Activated CD4-positive, alpha-beta T cell treated with anti-CD3 and anti-CD28 coated beads for 36 hours (primary cell): ENCODE results near the gene NRXN3. TPM values are rescaled to one million over a fixed set of nuclear protein-coding genes. Genes with fewer than 3 reads are reported as not detected.

Experiments
- ATAC-seq: fragments of 200-7000 bp; cut with Tn5 transposase; one replicate; pipeline ENCODE4 v1.10.0; 2021; ENCODE audit warnings: mild to moderate bottlenecking, moderate library complexity
- CTCF ChIA-PET: fragments of 350-600 bp; sonication (Branson Sonifier 250); formaldehyde crosslinking; loops from one replicate; lab custom pipeline; 2021; ENCODE audit warnings: antibody characterized with exemption; lab: Charles Lee
- POLR2A ChIA-PET: fragments of 350-600 bp; sonication (Branson Sonifier 250); formaldehyde crosslinking; loops from one replicate; lab custom pipeline; 2021; ENCODE audit warnings: antibody characterized with exemption, inconsistent platforms; lab: Charles Lee
- DNase-seq: peaks from one replicate; pipeline ENCODE4 v3.0.0-alpha.2; 2020
- H3K27ac Mint-ChIP-seq: one replicate; pipeline ENCODE4 v1.8.0; 2021; ENCODE audit warnings: mixed read lengths
- H3K27me3 Mint-ChIP-seq: one replicate; pipeline ENCODE4 v1.8.0; 2021; ENCODE audit warnings: mixed read lengths
- H3K36me3 Mint-ChIP-seq: one replicate; pipeline ENCODE4 v1.8.0; 2021; ENCODE audit warnings: low read depth, mixed read lengths
- H3K4me1 Mint-ChIP-seq: one replicate; pipeline ENCODE4 v1.8.0; 2021; ENCODE audit warnings: mixed read lengths
- H3K4me3 Mint-ChIP-seq: one replicate; pipeline ENCODE4 v1.8.0; 2021; ENCODE audit warnings: mild to moderate bottlenecking, moderate library complexity, mixed read lengths
- H3K9me3 Mint-ChIP-seq: one replicate; pipeline ENCODE4 v1.8.0; 2021; ENCODE audit warnings: low read depth, mixed read lengths
- intact Hi-C, 2 experiments: fragments of 100-400 bp; cut with DNase I in 1 of 2; cut with micrococcal nuclease in 1 of 2; formaldehyde crosslinking; loops; one replicate each; pipeline versions ENCODE4 v1.14.2 to v1.15.1; 2022 to 2024; cut with DNase I, micrococcal nuclease
- total RNA-seq, 2 experiments: library from RNA; stranded (reverse); gene quantifications; one replicate each; pipeline ENCODE4 v1.2.3, GENCODE V29; 2021

NRXN3 gene
- total RNA-seq, 2 experiments from 2014 or later = not detected

DNA sequence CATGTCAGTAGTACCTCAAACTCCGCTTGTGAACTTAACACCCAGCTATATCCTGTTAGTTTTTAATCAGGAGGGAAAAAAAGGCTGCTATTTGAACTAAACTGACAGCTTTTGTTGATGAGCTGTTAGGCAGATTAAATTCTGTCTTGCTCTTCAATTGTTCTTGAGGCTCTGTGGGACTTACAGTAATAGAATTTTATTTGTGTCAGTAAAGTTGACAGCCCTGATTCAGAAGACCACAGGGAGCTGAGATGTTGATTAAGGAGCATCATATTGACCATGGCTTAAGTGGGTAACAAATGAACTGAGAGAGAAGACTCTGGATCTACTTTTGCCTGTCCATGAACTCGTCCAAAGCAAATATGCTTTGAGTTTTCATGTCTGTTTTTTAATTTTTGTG is 1418.2 kb downstream of the NRXN3 start:
- ChIA-PET POLR2A (no interaction called here), CTCF (no interaction called here)
- DNase-seq (no peak), ATAC-seq (no peak)
- intact Hi-C loops = no loop called here
- H3K4me3 Mint-ChIP-seq = no peak overlapping the region
- H3K4me1 Mint-ChIP-seq = no peaks in the 10 kb centered on the region
- peaks cover 2% of the 10 kb centered on the region for H3K9me3 Mint-ChIP-seq
- H3K27ac Mint-ChIP-seq = no peak overlapping the region
- no peaks in the 10 kb centered on the region for H3K36me3 Mint-ChIP-seq
- no peaks in the 10 kb centered on the region for H3K27me3 Mint-ChIP-seq

DNA sequence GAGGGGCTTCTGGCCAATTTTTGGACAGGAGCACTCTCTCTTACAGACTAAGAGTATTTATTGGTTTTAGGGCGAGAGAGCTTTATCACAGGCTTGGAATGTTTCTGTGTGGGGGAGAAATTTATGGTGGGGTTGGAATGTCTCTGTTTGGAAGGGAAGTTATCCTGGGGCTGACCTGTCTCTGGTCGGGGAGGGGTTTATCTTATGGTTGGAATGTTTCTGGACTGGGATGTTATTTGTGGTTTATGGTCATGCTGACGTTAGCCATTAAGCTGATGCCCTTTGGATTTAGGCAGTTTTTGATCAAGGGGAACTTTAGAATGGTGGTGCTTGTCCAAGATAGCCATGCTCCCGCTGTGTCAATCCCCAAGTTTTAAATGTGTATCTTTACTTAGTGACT is 1426.4 kb downstream of the NRXN3 start:
- no peaks in the 10 kb centered on the region for H3K27me3 Mint-ChIP-seq
- H3K27ac Mint-ChIP-seq = no peak overlapping the region
- intact Hi-C loops = no loop called here
- H3K36me3 Mint-ChIP-seq = no peaks in the 10 kb centered on the region
- no peak overlapping the region for H3K4me3 Mint-ChIP-seq
- no peaks in the 10 kb centered on the region for H3K9me3 Mint-ChIP-seq
- no peak for DNase-seq
- no peaks in the 10 kb centered on the region for H3K4me1 Mint-ChIP-seq
- ATAC-seq = no peak
- ChIA-PET CTCF (no interaction called here), POLR2A (no interaction called here)

DNA sequence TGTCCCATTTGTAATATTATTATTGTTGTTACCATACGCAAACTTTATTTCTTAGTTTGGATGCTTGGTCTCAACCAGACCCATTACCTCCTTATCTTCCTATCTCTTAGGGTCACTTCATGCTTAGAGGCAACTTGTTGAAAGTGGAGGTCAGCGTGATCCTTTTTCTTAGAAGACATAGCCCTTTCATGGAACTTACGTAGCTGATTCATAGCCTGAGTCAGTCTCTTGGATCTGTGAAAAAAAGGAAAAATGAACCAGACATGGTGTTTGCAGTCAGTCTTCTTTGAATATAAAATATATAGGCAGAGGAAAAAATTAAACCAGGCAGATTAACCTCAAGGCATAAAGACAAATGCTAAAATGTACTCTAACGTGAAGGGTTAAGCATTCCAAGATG is 1427.4 kb downstream of the NRXN3 start:
- ATAC-seq (no peak), DNase-seq (no peak)
- Mint-ChIP-seq H3K9me3 (no peaks in the 10 kb centered on the region), H3K4me1 (no peaks in the 10 kb centered on the region), H3K36me3 (no peaks in the 10 kb centered on the region), H3K27ac (no peak overlapping the region), H3K4me3 (no peak overlapping the region), H3K27me3 (no peaks in the 10 kb centered on the region)
- POLR2A ChIA-PET = no interaction called here
- intact Hi-C loops = no loop called here
- CTCF ChIA-PET = no interaction called here

DNA sequence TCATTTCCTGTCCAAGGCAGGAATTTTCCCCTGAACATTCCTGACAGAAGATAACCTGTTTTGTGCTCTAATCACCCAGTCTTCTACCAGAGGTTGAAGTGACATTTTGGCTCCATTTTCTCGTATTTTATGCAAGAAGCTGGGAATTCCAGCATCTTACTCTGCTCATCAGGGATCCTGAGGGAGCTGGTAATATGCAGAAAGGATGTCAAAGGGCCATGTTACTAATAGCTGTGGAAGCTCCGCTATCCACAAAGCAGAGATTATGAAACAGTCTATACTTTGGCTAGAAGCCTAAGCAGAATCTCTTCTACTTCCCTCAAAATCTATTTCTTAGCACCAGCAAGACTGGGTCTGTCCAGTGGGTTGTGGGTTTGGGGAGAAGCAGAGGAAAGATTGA is 1428.2 kb downstream of the NRXN3 start:
- H3K9me3 Mint-ChIP-seq = no peaks in the 10 kb centered on the region
- ChIA-PET CTCF (no interaction called here), POLR2A (no interaction called here)
- intact Hi-C loops = no loop called here
- DNase-seq = no peak
- H3K27ac Mint-ChIP-seq = no peak overlapping the region
- no peaks in the 10 kb centered on the region for H3K36me3 Mint-ChIP-seq
- no peaks in the 10 kb centered on the region for H3K27me3 Mint-ChIP-seq
- ATAC-seq = no peak
- no peak overlapping the region for H3K4me3 Mint-ChIP-seq
- H3K4me1 Mint-ChIP-seq = no peaks in the 10 kb centered on the region

DNA sequence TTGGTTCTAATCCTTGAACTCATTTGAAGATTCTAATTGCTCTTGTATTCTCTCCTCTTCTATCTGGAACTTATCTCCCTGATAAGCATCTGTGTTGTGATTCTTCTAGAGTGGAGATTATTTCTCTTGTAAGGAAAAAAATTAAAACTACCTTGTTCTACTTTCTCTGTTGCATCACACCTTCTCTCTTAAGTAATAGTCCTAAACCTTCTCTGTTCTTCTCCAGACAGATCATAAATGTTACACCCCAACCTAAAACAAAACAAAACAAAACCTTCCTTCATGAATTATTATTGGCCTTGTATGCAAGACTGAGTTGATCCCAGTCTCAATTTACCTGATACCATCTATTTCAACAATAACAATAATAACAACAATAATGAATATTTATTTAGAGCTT is 1429.1 kb downstream of the NRXN3 start:
- Mint-ChIP-seq H3K27me3 (no peaks in the 10 kb centered on the region), H3K4me3 (no peak overlapping the region), H3K36me3 (no peaks in the 10 kb centered on the region), H3K4me1 (no peaks in the 10 kb centered on the region), H3K27ac (no peak overlapping the region), H3K9me3 (no peaks in the 10 kb centered on the region)
- DNase-seq (no peak), ATAC-seq (no peak)
- POLR2A ChIA-PET = no interaction called here
- intact Hi-C loops = no loop called here
- CTCF ChIA-PET = no interaction called here

DNA sequence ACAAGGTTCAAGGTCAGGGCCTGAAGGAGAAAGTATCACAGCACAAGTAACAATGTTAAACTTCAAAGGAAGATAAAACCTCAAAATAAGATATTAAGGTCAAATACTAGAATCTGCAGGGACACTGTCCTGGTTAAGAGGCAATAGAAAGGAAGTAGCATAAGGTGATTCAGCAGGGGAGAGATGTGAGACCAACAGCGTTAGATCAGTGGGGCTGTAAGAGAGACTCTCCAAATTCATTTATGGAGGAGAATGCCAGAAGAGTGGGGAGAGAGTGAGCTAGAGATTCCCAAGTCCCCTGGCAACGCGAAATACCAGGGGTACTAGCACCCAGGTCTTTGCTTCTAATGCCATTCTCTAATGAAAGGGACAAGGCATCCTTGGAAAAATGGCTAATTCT is 1430.2 kb downstream of the NRXN3 start:
- Mint-ChIP-seq H3K9me3 (no peaks in the 10 kb centered on the region), H3K27ac (no peak overlapping the region), H3K27me3 (no peaks in the 10 kb centered on the region), H3K4me1 (no peaks in the 10 kb centered on the region), H3K36me3 (no peaks in the 10 kb centered on the region), H3K4me3 (no peak overlapping the region)
- ChIA-PET CTCF (no interaction called here), POLR2A (no interaction called here)
- ATAC-seq (no peak), DNase-seq (no peak)
- intact Hi-C loops = no loop called here

DNA sequence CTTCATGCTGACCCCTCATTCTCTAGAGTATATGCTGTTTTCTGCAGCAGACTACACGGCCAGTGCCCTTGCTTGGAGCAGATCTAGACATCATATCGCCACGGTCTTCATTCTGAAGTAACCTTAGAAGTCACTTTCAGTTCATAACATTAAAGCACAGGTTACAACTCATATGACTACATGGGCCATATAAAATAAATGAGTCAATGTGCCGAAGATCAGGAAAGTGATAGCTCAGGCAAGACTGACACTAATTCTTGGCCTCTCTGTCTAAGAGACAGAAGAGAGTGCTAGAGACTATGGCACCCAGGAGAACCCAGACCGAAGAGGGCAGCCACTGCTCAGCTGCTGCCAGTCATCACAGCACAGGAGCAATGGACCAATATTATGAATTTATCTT is 1431.4 kb downstream of the NRXN3 start:
- ChIA-PET POLR2A (no interaction called here), CTCF (no interaction called here)
- Mint-ChIP-seq H3K4me3 (no peak overlapping the region), H3K9me3 (peaks cover under 1% of the 10 kb centered on the region), H3K27ac (no peak overlapping the region), H3K36me3 (no peaks in the 10 kb centered on the region), H3K4me1 (no peaks in the 10 kb centered on the region), H3K27me3 (no peaks in the 10 kb centered on the region)
- intact Hi-C loops = no loop called here
- ATAC-seq (no peak), DNase-seq (no peak)

DNA sequence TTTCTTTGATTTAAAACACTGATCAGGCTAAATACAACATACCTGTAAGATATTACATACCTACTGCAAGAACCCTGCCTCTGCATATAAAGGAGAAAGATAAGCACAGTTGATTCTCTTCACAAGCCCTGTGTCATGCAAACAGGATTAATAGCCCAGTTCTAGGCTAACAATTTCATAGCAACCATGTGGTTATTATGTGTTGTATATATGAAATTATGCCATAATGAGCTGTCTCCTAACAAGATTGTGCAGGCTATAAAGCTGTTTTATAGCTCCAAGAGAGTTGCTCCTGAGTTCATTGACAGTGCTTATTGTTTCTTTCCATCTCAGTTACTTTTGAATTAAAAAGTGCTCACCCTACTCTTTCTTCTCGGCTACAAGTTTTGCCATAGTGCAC is 1431.9 kb downstream of the NRXN3 start:
- Mint-ChIP-seq H3K27ac (no peak overlapping the region), H3K36me3 (no peaks in the 10 kb centered on the region), H3K4me3 (no peak overlapping the region), H3K9me3 (peaks cover 1% of the 10 kb centered on the region), H3K4me1 (no peaks in the 10 kb centered on the region), H3K27me3 (no peaks in the 10 kb centered on the region)
- intact Hi-C loops = no loop called here
- no peak for ATAC-seq
- DNase-seq = no peak
- POLR2A ChIA-PET = no interaction called here
- CTCF ChIA-PET = no interaction called here

DNA sequence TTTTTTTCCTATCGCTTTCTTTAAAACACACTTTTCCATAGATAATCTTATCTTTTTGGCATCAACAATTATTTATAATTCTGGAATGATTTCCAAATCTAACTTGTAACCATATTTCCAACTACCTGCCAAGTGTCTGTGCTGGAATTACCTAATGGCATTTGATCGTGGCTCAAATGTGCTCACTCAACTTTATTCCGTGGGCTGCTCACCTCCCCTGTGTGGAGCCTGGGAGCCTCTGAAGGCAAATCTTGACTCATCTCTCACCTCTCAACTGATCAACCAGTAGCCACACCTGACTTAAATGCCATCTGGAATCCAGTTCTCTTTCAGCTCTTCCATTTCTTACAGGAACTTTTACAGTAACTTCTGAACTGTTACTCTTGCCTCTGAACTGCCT is 1432.6 kb downstream of the NRXN3 start:
- ChIA-PET CTCF (no interaction called here), POLR2A (no interaction called here)
- Mint-ChIP-seq H3K27me3 (no peaks in the 10 kb centered on the region), H3K4me3 (no peak overlapping the region), H3K27ac (no peak overlapping the region), H3K4me1 (no peaks in the 10 kb centered on the region), H3K36me3 (no peaks in the 10 kb centered on the region), H3K9me3 (peaks cover 3% of the 10 kb centered on the region)
- intact Hi-C loops = no loop called here
- no peak for DNase-seq
- no peak for ATAC-seq

DNA sequence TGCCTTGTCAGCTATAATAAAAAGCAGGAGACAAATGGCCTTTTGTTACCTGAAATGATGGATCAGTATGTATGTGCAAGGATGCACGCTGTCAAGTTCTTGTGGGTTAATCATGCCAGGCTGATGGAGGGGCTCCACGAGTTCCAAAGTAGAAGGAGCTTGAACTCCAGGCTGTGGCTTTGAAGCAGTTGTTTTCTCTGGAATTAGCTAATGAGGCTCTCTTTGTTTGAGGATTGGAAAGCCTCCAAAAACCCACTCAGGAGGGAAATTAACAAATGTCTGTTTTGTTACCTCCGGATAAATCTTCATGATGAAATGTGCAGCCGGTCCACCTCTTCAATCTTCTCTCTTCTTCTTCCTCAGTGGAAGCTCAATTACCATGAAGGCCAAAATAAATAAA is 1435.7 kb downstream of the NRXN3 start:
- POLR2A ChIA-PET = no interaction called here
- Mint-ChIP-seq H3K27me3 (no peaks in the 10 kb centered on the region), H3K4me1 (no peaks in the 10 kb centered on the region), H3K27ac (no peak overlapping the region), H3K4me3 (no peak overlapping the region), H3K36me3 (no peaks in the 10 kb centered on the region), H3K9me3 (peaks cover 3% of the 10 kb centered on the region)
- ATAC-seq = no peak
- no peak for DNase-seq
- intact Hi-C loops = no loop called here
- CTCF ChIA-PET = no interaction called here

DNA sequence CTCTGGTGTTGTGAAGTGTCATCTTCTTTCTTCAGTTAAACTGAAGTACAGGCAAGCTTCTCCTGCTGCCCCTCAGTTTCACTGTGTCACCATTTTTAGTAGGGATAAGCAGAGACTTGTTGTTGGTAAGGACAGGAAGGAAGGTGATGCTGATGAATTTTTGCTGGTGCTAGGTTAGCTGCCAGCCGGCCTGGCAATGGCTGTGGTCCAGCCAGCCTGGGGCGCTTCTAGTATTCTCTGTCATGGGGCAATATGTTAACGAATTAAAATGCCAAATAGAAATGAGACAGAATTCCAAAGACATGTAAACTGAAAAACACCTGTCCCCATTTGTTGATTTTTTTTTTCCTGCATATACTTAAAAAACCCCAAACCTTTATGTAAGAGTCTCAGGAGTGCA is 1438.3 kb downstream of the NRXN3 start:
- ChIA-PET CTCF (no interaction called here), POLR2A (no interaction called here)
- no peaks in the 10 kb centered on the region for H3K36me3 Mint-ChIP-seq
- no peak overlapping the region for H3K4me3 Mint-ChIP-seq
- no peaks in the 10 kb centered on the region for H3K4me1 Mint-ChIP-seq
- DNase-seq (no peak), ATAC-seq (no peak)
- intact Hi-C loops = no loop called here
- H3K9me3 Mint-ChIP-seq = peaks cover 3% of the 10 kb centered on the region
- no peaks in the 10 kb centered on the region for H3K27me3 Mint-ChIP-seq
- no peak overlapping the region for H3K27ac Mint-ChIP-seq

DNA sequence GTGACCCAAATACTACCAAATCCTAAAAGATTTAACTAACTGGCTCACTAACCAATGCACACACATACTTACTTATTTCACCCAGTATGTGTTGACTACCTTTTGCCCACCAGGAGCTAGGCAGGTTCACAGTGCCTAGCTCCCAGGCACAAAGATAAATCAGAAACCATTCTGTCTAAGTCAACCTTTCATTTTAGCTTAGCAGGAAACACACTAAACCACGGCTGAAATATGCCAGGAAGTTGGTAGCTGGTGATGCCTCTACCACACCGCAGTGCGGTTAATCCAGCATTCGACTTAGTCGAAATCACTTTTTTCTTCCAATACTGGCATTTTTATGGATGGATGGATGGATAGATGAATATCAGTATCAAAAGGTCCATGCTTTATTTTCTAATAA is 1443.5 kb downstream of the NRXN3 start:
- H3K27me3 Mint-ChIP-seq = no peaks in the 10 kb centered on the region
- CTCF ChIA-PET = no interaction called here
- DNase-seq (no peak), ATAC-seq (no peak)
- H3K4me3 Mint-ChIP-seq = no peak overlapping the region
- H3K36me3 Mint-ChIP-seq = no peaks in the 10 kb centered on the region
- no peaks in the 10 kb centered on the region for H3K4me1 Mint-ChIP-seq
- POLR2A ChIA-PET = no interaction called here
- intact Hi-C loops = no loop called here
- peaks cover 5% of the 10 kb centered on the region for H3K9me3 Mint-ChIP-seq
- no peak overlapping the region for H3K27ac Mint-ChIP-seq

DNA sequence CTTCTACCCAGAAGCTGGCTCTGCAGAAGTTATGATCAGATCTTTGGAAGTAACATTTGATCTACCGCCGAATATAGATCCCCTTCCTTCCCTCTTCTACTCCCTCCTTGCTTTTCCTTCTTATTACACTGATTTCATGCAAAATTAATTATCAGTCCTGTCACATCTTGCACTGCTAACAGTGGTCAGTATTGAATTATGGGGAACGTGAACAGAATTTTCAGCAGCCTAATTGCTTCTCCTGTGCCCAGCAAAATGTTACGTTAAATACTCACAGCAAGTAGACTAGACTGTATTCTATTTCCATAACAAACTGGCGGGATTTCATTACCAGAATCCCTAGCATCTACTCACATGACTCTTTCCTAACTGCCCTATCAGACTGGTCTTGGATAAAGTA is 1444.3 kb downstream of the NRXN3 start:
- ATAC-seq = no peak
- no peak for DNase-seq
- H3K4me3 Mint-ChIP-seq = no peak overlapping the region
- POLR2A ChIA-PET = no interaction called here
- intact Hi-C loops = no loop called here
- CTCF ChIA-PET = no interaction called here
- H3K27me3 Mint-ChIP-seq = no peaks in the 10 kb centered on the region
- H3K4me1 Mint-ChIP-seq = no peaks in the 10 kb centered on the region
- H3K27ac Mint-ChIP-seq = no peak overlapping the region
- H3K9me3 Mint-ChIP-seq = peaks cover 7% of the 10 kb centered on the region
- H3K36me3 Mint-ChIP-seq = no peaks in the 10 kb centered on the region
